NCI-H187 (cell line): ENCODE results near the gene ETFA.

ENCODE experiments used
- DNase-seq, 2 experiments: peaks; one replicate each; lab custom pipeline; 2025; lab: John Stamatoyannopoulos, UW

ETFA gene

GRCh38 chr15:76340198-76340802 lies 29.0 kb upstream of the ETFA start:
- DNase-seq, result no peak

- no peak for DNase-seq
Measured at GRCh38 chr15:76339305-76340197, 28.3 kb upstream of the ETFA start.

GRCh38 chr15:76338486-76339304 lies 27.4 kb upstream of the ETFA start:
- DNase-seq, result no peak

- DNase-seq, result no peak
Measured at GRCh38 chr15:76337696-76338485, 26.6 kb upstream of the ETFA start.

- DNase-seq, result no peak
Measured at GRCh38 chr15:76337059-76337695, 25.9 kb upstream of the ETFA start.

- no peak for DNase-seq
Measured at GRCh38 chr15:76336254-76337058, 25.2 kb upstream of the ETFA start, which contains the start of gene ISL2. TSS of gene ISL2 (plus strand) at chr15:76336773. CDS start at chr15:76336884, 111 bp downstream.

GRCh38 chr15:76335307-76336253 lies 24.3 kb upstream of the ETFA start:
- no peak for DNase-seq

GRCh38 chr15:76334438-76335306 lies 23.4 kb upstream of the ETFA start:
- DNase-seq, result no peak

- no peak for DNase-seq
Measured at GRCh38 chr15:76333720-76334437, 22.6 kb upstream of the ETFA start.

GRCh38 chr15:76333309-76333708 lies 22.0 kb upstream of the ETFA start:
- no peak for DNase-seq

GRCh38 chr15:76332796-76333195 lies 21.5 kb upstream of the ETFA start:
- DNase-seq, result no peak

GRCh38 chr15:76330080-76330680 lies 18.9 kb upstream of the ETFA start:
- DNase-seq, result no peak

- no peak for DNase-seq
Measured at GRCh38 chr15:76328958-76329357, 17.7 kb upstream of the ETFA start.

GRCh38 chr15:76328106-76328696 lies 16.9 kb upstream of the ETFA start:
- no peak for DNase-seq

- no peak for DNase-seq
Measured at GRCh38 chr15:76327191-76328105, 16.2 kb upstream of the ETFA start.

GRCh38 chr15:76325704-76326103 lies 14.4 kb upstream of the ETFA start:
- no peak for DNase-seq
